Measurements from ENCODE around the gene SLC26A2.
"Not testable (repeated sequence)": the region's sequence is repeated elsewhere in the genome, so short reads cannot be mapped to it uniquely, and the experiment has no call there.

SLC26A2 gene

GRCh38 chr5:150000256-150000989 is 39.9 kb downstream of the SLC26A2 start, which contains the start of the genes HMGXB3 and TIGD6:
Gene HMGXB3, plus strand, starts transcription at chr5:150000739. Its CDS starts 4,114 bp downstream, at chr5:150004853.
Gene TIGD6, minus strand, starts transcription at chr5:150000654. Its CDS starts 4,306 bp downstream, at chr5:149996348.
- DNase-seq (ENCODE audit: insufficient read length, low spot score) (peak; percentile 95), FAIRE-seq (peak; percentile 85)

DNA sequence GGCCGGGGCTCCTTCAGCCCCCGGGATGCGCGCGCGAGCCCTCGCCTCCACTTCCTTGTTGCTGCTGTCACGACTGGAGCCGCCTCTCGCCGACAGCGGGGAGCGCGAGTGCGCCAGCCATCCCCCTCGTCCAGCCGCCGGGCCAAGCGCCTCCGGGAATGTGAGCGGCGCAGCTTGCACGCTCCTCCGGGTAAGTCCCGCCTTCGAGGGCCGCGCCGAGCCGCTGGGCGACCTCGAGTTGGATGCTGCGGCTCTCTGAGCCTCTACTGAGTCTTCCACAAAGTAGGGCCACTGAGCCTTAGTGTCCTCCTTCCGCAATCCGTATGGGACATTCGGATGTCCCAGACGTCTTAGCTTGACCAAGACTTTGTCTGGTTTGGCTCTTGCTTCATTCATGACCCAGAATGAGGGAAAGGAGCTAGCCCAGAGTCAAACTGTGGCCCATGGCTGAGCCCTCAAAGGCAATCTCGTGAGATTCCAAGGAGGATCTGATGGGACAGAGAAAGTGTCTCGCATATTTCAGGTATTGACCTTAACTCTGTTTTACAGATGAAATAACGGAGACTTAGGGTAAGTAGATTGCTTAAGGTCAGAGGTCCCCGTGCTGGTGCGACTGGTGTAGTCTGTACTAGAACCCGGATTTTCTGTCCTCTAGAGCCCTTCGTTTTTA is 40.6 kb downstream of the SLC26A2 start:
- DNase-seq (ENCODE audit: insufficient read length, low spot score): no peak
- no peak for FAIRE-seq

DNA sequence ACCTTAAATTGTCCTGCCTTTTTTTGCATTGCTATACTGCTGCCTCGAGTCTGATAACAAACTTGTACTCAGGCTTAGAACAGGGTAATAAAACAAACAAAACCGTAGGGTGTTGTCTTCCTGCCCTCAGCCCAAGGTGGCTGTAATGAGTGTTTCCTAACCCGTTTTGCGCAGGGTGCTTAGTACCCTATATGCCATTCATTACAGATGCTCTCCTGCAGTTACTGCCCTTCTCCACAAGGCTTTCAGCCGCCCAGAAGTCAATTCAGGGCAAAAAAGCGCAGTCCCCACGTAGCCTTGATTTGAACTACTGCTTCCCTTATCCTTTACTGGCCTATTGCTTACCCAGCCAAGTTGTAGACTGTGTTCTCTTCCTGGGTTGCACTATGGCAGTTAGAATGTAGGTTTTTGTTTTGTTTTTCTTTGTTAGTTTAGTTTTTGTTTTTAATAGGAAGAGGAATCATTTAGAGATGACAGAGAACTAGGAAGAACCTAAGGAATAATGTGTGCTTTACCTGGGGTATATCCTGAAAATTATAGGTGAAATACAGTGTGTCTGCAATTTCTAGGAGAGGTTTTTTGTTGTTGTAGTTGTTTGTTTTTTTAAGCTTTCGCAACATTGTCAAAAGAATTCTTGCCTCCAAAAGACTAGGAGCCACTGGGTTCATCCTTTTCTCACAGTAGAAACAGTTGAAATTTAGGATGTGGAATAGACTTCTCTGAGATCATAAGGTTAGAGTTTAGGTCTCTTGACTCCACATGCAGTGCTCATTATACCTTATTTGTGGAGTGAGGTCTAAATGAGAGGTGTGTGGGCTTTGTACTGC is 41.3 kb downstream of the SLC26A2 start:
- FAIRE-seq: no peak
- DNase-seq (ENCODE audit: insufficient read length, low spot score): peak; percentile 64

GRCh38 chr5:150006318-150006717 is 45.8 kb downstream of the SLC26A2 start:
- DNase-seq (ENCODE audit: insufficient read length, low spot score) (no peak), FAIRE-seq (no peak)

DNA sequence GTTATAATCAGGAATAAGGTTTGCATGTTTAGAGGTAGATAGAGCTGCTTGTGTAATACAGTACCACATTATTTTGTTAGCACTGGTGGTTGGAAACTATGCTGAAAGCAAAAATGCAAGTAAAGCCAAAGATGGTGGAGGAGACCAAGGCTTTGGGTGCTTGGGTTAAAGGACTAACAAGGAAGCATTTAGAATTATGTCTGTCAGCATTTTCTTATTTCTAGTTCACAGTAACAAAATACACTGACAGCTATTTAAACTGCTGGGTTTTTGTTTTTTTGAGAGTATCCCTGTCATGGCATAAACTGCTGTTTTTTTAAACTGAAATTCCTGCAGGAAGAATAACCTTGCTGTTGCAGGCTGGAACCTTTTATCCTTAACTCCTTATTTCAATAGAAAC is 46.5 kb downstream of the SLC26A2 start:
- FAIRE-seq: no peak
- DNase-seq (ENCODE audit: insufficient read length, low spot score): no peak

DNA sequence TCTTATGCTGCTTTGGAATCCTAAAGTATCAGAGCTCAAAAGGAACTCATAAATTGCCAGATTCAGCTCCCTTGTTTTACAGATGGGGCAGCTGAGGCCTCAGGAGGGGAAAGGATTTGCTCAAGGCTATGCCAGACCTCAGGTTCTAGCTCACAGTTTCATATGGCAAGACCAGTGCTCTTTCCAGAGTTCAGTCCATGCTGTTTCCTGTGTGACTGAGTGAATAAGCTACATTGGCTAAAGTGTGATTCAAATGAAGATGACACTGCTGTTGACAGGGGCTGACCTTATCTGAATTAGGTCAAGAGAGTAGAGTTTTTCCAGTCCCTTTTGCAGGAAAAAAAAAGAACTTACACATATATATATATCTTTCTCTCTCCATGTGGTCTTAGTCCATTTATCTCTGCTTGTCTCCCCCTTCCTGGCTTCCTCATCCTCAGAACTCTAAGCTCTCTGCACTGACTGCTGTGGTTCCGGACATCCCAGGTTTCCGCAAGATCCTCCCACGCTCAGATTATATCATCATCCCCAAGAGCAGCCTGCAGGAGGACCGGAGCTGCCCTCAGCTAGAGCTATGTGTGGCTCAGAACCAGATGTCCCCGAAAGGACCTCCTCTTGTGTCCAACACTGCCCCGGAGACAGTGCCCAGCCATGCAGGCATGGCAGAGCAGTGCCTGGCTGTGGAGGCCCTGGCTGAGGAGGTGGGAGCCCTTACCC is 49.3 kb downstream of the SLC26A2 start:
- no peak for DNase-seq (ENCODE audit: insufficient read length, low spot score)
- FAIRE-seq: no peak

DNA sequence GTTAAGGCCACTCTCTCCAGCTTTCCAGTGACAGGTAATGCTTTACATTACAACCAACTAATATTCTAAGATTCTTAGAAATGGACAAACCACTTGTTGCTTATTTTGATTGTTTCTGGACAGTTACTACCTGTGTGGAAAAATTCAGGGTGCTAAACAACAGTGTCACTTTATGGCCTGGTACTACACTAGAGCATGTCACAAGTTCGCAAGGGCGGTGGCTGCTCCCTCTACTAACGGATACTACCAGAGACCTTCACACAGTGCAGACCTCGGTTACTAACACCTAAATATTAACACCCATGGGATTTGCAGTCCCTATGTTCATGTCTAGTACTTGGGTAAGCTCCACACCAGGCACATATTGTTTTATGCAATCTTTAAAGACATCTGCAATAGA is 53.4 kb downstream of the SLC26A2 start:
- DNase-seq (ENCODE audit: insufficient read length, low spot score) (no peak), FAIRE-seq (no peak)

GRCh38 chr5:150014456-150014855 is 53.9 kb downstream of the SLC26A2 start:
- peak; percentile 69 for FAIRE-seq

DNA sequence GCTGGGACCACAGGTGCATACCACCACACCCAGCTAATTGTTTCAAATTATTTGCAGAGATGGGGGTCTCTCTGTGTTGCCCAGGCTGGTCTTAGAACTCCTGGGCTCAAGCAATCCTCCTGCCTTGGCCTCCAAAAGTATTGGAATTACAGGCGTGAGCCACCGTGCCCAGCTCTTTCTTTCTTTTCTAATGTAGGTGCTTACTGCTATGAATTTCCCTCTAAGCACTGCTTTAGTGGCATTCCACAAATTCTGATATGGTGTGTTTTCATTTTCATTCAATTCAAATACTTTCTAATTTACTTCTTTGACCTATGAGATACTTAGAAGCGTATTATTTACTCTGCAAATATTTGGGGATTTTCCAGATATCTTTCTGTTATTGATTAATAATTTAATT is 54.9 kb downstream of the SLC26A2 start:
- FAIRE-seq (no peak), DNase-seq (ENCODE audit: insufficient read length, low spot score) (no peak)

More at GRCh38 chr5:150014456-150014855, 53.9 kb downstream of the SLC26A2 start:
- no peak for DNase-seq (ENCODE audit: insufficient read length, low spot score)

GRCh38 chr5:150016537-150016936 is 56.0 kb downstream of the SLC26A2 start:
- FAIRE-seq (no peak), DNase-seq (ENCODE audit: insufficient read length, low spot score) (no peak)

DNA sequence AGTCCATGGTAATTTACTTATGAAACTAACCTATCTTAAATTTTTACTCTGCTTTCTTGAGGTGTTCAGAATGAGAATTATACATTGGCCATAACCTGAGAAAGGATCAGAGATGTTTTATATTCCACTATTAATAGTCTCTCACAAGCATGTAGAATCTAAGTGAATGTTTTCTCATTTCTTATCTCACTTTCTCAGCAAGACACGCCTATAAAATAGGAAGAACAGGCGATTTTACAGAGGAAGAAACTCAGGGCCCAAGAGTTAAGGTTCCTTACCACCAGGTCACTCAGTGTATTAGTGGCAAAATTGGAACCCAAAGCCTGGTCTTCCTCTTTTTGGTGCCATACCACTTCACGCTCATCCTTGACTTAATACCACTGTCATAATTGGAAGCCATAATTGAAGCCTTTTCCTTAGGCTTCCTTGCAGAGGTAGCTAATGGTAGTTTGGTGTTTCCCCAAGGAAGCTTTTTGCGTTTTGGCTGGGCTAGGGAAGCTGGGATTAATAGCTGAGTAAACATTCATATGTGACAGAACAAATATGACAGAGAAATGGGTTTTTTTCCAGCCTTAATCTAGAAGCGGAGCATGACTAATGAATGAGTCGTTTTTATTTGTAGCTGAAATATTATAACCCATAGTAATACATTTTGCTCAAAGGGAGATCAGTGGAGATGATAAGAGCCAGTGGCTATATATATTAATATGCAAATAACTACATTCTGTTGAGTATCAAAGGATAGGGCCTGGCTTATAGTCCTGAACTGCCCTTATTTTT is 56.9 kb downstream of the SLC26A2 start:
- FAIRE-seq (no peak), DNase-seq (ENCODE audit: insufficient read length, low spot score) (no peak)

- no peak for DNase-seq (ENCODE audit: insufficient read length, low spot score)
- FAIRE-seq: no peak
These were observed 59.7 kb downstream of the SLC26A2 start for GRCh38 chr5:150020249-150020648.

DNA sequence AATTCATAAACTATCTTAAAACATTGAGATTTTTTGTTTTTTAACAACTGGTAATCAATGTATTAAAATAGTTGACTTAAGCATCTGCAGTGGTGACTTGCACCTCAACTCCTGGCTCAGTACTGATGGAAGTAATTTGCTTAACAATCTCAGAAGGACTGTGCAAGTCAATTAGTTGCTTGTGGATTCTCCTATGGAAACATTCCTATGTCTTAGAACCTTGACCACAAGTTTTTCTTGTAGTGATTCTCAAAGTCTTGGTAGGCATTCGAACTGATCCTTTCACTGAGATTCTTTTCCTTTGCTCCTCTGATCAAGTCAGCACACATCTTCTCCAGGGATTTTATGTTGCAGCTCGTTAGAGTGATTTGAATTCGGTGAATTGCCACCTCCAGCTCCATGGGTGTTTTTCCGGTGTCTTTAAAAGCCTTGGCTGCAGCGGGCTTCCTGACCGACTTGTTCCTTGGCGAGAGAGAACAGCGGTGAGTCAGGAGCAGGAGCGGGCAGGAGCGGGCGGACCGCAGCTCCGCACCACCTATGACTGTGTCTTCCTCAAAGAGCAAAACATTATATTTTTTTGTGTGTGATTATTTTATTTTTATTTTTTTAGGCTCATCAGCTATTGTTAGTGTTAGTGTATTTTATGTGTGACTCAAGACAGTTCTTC is 61.1 kb downstream of the SLC26A2 start:
- FAIRE-seq: no peak

GRCh38 chr5:150022158-150022531 is 61.6 kb downstream of the SLC26A2 start:
- FAIRE-seq: no peak
- peak; percentile 42 for DNase-seq (ENCODE audit: insufficient read length, low spot score)

More for the DNA sequence above, 61.1 kb downstream of the SLC26A2 start:
- no peak for DNase-seq (ENCODE audit: insufficient read length, low spot score)

- DNase-seq (ENCODE audit: insufficient read length, low spot score) (no peak), FAIRE-seq (no peak)
These were observed 62.1 kb downstream of the SLC26A2 start for GRCh38 chr5:150022681-150023080.

DNA sequence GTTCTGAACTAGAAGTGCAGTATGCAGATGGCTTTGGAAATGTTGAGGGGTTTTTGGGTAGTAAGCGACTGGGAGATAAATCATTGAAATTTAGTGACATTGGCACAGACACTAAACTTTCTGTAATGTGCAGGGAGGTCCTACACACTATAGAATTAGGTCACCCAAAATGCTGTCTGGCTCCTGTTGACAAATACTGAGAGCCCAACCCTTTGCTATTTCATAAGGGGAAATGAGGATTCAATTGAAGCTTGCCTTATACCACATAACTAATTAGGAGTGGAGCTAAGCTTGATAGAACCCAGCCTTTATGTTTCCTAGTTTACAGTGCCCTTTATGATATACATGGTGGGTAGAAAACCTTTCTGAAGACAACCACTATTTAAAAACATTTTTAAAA is 62.6 kb downstream of the SLC26A2 start:
- FAIRE-seq (no peak), DNase-seq (ENCODE audit: insufficient read length, low spot score) (no peak)

DNA sequence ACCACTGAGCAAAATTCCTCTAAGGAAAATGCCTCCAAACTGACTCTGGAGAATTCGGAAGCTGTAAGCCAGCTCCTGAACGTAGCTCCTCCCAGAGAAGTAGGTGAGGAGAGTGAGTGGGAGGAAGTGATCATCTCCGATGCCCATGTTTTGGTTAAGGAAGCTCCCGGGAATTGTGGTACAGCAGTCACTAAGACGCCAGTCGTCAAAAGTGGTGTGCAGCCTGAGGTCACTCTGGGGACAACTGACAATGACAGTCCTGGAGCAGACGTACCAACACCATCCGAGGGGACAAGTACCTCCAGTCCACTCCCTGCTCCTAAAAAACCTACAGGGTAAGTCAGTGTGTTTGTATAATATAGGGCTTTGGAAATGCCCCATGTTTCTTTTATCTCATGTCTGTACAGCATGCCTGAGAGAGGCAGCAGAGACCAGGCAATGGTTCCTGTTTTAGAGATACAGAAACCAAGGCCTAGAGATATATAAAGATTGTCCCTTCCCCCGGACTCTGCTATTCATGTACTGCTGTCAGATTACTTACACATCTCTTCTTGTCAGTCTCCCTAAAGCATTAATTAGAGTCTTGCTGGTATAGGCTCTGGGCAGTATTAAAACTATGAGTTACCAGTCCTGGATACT is 63.9 kb downstream of the SLC26A2 start:
- no peak for DNase-seq (ENCODE audit: insufficient read length, low spot score)
- FAIRE-seq: no peak

DNA sequence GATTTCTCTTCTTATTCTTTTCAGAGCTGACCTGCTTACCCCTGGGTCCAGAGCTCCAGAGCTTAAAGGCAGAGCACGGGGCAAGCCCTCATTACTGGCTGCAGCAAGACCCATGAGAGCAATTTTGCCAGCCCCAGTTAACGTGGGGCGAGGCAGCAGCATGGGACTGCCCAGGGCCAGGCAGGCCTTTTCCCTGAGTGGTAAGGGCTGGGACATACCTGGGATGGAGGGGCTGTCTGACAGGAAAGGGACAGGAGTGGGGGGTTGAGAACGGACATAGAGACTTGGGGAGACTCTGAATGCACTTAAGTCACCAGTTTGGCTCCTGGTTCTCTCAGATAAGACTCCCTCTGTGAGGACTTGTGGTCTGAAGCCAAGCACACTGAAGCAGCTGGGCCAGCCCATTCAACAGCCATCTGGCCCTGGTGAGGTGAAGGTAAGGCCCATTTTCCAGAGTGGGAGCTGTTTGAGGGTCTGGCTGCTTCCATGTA is 66.2 kb downstream of the SLC26A2 start:
- DNase-seq (ENCODE audit: insufficient read length, low spot score): no peak
- no peak for FAIRE-seq

DNA sequence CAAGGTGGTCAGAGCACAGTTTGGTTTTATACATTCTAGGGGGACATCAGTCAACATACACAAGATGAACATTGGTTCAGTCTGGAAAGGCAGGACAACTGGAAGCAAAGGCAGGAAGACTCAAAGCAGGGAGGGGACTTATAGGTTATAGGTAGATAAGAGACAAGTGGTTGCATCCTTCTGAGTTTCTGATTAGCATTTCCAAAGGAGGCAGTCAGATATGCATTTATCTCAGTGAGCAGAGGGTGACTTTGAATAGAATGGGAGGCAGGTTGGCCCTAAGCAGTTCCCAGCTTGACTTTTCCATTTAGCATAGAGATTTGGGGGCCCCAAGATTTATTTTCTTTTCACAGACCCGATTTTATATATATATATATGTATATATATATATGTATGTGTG is 67.5 kb downstream of the SLC26A2 start:
- not testable (repeated sequence) for DNase-seq (ENCODE audit: insufficient read length, low spot score); FAIRE-seq

All from HTR-8/SVneo (cell line).